Vagina (tissue), 2 donors: ENCODE results near the gene ISOC2. TPM values are rescaled to one million over a fixed set of nuclear protein-coding genes. Genes with fewer than 3 reads are reported as not detected.

Experiments
- DNase-seq, 2 donors: peaks; one replicate each; pipeline ENCODE4 v3.0.0-alpha.2; 2017; ENCODE audit errors: extremely low spot score in 2 of 2
- H3K27ac ChIP-seq: fragments of 200-600 bp; sonication (generic); one replicate; pipeline ENCODE4 v1.5.1; 2019
- H3K27me3 ChIP-seq: fragments of 200-600 bp; sonication (generic); one replicate; pipeline ENCODE4 v1.5.1; 2019
- H3K36me3 ChIP-seq, 2 donors: fragments of 200-600 bp; sonication (generic); one replicate each; pipeline ENCODE4 v1.5.1; 2017 to 2019
- H3K4me1 ChIP-seq: fragments of 200-600 bp; sonication (generic); one replicate; pipeline ENCODE4 v1.5.1; 2019
- H3K4me3 ChIP-seq, 2 donors: fragments of 200-600 bp; sonication (generic); 1 replicate in 1 of 2; 2 replicates in 1 of 2; pipeline ENCODE4 v1.5.1; 2016 to 2019
- H3K9me3 ChIP-seq: fragments of 200-600 bp; sonication (generic); one replicate; pipeline ENCODE4 v1.5.1; 2019
- CTCF ChIP-seq, 3 experiments: fragments of 450-650 bp in 2 of 3; fragments of 200-600 bp in 1 of 3; sonication (generic) in 1 of 3; IDR thresholded peaks; one replicate each; pipeline ENCODE4 v1.5.1; 2017 to 2019; ENCODE audit warnings: antibody characterized with exemption in 3 of 3, mild to moderate bottlenecking in 2 of 3, moderate library complexity in 2 of 3
- POLR2A ChIP-seq, 2 donors: fragments of 450-650 bp; IDR thresholded peaks; one replicate each; pipeline ENCODE4 v1.6.1; 2017; ENCODE audit warnings: antibody characterized with exemption in 2 of 2, mild to moderate bottlenecking in 2 of 2, moderate library complexity in 2 of 2
- POLR2AphosphoS5 ChIP-seq, 2 donors: sonication (generic); formaldehyde crosslinking; IDR thresholded peaks; one replicate each; pipeline ENCODE4 v1.9.0; 2017; ENCODE audit warnings: antibody characterized with exemption in 2 of 2, mild to moderate bottlenecking in 2 of 2, low read depth in 1 of 2; ENCODE audit not compliant: insufficient read depth in 1 of 2
- intact Hi-C: fragments of 100-400 bp; cut with DNase I; formaldehyde crosslinking; loops from one replicate; pipeline ENCODE4 v1.15.1; 2023
- total RNA-seq: library from RNA; depleted of rRNA; stranded (reverse); fragments of >200 nt; gene quantifications from one replicate; pipeline ENCODE4 v1.2.3, GENCODE V29; 2016

The ISOC2 gene
- total RNA-seq, 1 donor from 2014 or later = 61.4 TPM

- TF ChIP-seq POLR2AphosphoS5 (IDR thresholded peaks at IDR 0.05; ENCODE audit: insufficient read depth in 1 of 2, low read depth in 1 of 2) = no peak
- no peak for TF ChIP-seq CTCF (IDR thresholded peaks at IDR 0.05)
- no peak for TF ChIP-seq POLR2A (IDR thresholded peaks at IDR 0.05)
- Histone ChIP-seq H3K36me3 (no peaks in the 10 kb centered on the region), H3K27ac (no peak overlapping the region), H3K4me3 (no peak overlapping the region), H3K4me1 (peaks cover 20% of the 10 kb centered on the region), H3K27me3 (peaks cover 17% of the 10 kb centered on the region), H3K9me3 (no peaks in the 10 kb centered on the region)
- intact Hi-C loops = no loop called here
- DNase-seq = no peak
Measured at GRCh38 chr19:55437410-55437809, 24.0 kb downstream of the ISOC2 start.

GRCh38 chr19:55436847-55437246, 24.6 kb downstream of the ISOC2 start:
- no peak for TF ChIP-seq POLR2AphosphoS5 (IDR thresholded peaks at IDR 0.05; ENCODE audit: insufficient read depth in 1 of 2, low read depth in 1 of 2)
- no peak for TF ChIP-seq POLR2A (IDR thresholded peaks at IDR 0.05)
- TF ChIP-seq CTCF (IDR thresholded peaks at IDR 0.05) = no peak
- no peak overlapping the region for H3K4me3 ChIP-seq
- peaks cover 17% of the 10 kb centered on the region for H3K27me3 ChIP-seq
- H3K9me3 ChIP-seq = no peaks in the 10 kb centered on the region
- H3K4me1 ChIP-seq = peaks cover 15% of the 10 kb centered on the region
- H3K36me3 ChIP-seq = no peaks in the 10 kb centered on the region
- intact Hi-C loops = no loop called here
- no peak for DNase-seq
- no peak overlapping the region for H3K27ac ChIP-seq

GRCh38 chr19:55435020-55435419, 26.4 kb downstream of the ISOC2 start:
- no peak for DNase-seq
- no peak overlapping the region for H3K27ac ChIP-seq
- H3K4me1 ChIP-seq = peaks cover under 1% of the 10 kb centered on the region
- H3K27me3 ChIP-seq = peaks cover 5% of the 10 kb centered on the region
- no peak overlapping the region for H3K4me3 ChIP-seq
- intact Hi-C loops = no loop called here
- H3K36me3 ChIP-seq = no peaks in the 10 kb centered on the region
- no peaks in the 10 kb centered on the region for H3K9me3 ChIP-seq
- TF ChIP-seq POLR2A (IDR thresholded peaks at IDR 0.05) (no peak), CTCF (IDR thresholded peaks at IDR 0.05) (no peak), POLR2AphosphoS5 (IDR thresholded peaks at IDR 0.05; ENCODE audit: insufficient read depth in 1 of 2, low read depth in 1 of 2) (no peak)

- DNase-seq = no peak
- TF ChIP-seq POLR2AphosphoS5 (IDR thresholded peaks at IDR 0.05; ENCODE audit: insufficient read depth in 1 of 2, low read depth in 1 of 2) = no peak
- no peak for TF ChIP-seq CTCF (IDR thresholded peaks at IDR 0.05)
- no peak for TF ChIP-seq POLR2A (IDR thresholded peaks at IDR 0.05)
- intact Hi-C loops = no loop called here
- Histone ChIP-seq H3K27ac (no peak overlapping the region), H3K9me3 (no peaks in the 10 kb centered on the region), H3K4me3 (no peak overlapping the region), H3K27me3 (peaks cover 3% of the 10 kb centered on the region), H3K36me3 (no peaks in the 10 kb centered on the region), H3K4me1 (no peaks in the 10 kb centered on the region)
Measured at GRCh38 chr19:55434356-55434919, 27.0 kb downstream of the ISOC2 start.

DNA sequence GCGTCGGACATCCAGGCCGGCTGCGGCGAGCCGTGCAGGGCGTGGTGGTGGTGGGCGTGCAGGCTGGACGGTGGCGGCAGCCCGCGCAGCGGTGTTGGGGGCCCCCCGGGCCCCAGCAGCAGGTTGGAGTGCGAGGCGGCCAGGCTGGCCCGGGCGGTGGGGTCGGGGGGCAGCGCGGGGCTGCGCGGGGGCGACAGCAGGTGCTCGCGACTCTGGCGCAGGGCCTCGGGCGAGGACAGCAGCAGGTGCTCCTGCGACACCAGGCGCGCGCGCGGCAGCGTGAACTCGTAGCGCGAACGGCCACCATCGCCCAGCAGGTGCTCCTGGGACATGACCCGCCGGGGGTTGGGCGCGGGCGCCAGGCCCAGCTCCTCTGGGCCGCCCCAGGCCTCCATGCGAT, 28.1 kb downstream of the ISOC2 start:
- Histone ChIP-seq H3K9me3 (no peaks in the 10 kb centered on the region), H3K27ac (no peak overlapping the region), H3K27me3 (peaks cover 6% of the 10 kb centered on the region), H3K4me1 (no peaks in the 10 kb centered on the region), H3K36me3 (no peaks in the 10 kb centered on the region), H3K4me3 (no peak overlapping the region)
- intact Hi-C loops = no loop called here
- DNase-seq = no peak
- no peak for TF ChIP-seq CTCF (IDR thresholded peaks at IDR 0.05)
- TF ChIP-seq POLR2AphosphoS5 (IDR thresholded peaks at IDR 0.05; ENCODE audit: insufficient read depth in 1 of 2, low read depth in 1 of 2) = no peak
- no peak for TF ChIP-seq POLR2A (IDR thresholded peaks at IDR 0.05)
